ENCODE results near the gene ANKHD1. TPM values are rescaled to one million over a fixed set of nuclear protein-coding genes. Genes with fewer than 3 reads are reported as not detected.
A peak's percentile ranks its signal among the peaks of the same experiment; 100 is the strongest.

ANKHD1 gene
- polyA plus RNA-seq, 4 donors = 44.2 to 136 (median 61.9) TPM

DNA sequence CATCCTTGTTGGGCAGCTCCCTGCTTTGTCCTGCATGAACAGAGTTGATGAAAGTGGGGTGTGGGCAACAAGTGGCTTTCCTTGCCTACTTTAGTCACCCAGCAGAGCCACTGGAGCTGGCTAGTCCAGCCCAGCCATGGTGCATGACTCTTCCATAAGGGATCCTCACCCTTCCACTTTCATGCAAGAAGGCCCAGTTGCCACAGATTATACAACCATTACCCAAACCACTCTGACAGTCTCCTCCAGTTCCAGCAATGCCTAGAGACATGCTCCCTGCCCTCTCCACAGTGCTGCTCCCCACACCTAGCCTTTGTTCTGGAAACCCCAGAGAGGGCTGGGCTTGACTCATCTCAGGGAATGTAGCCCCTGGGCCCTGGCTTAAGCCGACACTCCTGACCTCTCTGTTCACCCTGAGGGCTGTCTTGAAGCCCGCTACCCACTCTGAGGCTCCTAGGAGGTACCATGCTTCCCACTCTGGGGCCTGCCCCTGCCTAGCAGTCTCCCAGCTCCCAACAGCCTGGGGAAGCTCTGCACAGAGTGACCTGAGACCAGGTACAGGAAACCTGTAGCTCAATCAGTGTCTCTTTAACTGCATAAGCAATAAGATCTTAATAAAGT, 166.9 kb downstream of the ANKHD1 start:
- DNase-seq = no peak

DNA sequence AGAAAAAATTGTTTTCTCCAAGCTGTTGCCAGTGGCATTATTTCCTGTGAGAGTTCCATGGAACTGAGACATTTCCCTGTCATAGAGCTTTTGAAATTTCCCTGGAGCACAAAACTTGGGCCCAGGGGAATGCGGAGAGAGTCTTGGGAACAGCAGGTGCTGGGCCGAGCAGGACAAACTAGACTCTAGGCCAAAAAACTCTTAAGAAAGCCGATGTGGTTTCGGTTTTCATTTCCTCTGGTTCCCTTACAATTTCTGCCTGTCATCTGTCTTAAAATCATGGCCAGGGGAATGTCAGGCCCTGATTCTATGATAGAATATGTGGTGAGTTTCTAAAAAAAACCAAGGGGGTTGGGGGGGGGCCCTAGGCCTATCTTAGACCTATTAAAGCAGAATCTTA, 167.6 kb downstream of the ANKHD1 start:
- Histone ChIP-seq H3K27ac (ENCODE audit: low read depth in 1 of 3, low read length in 2 of 3) (peak overlapping the region in 2 of 3 donors; percentile 34 to 72), H3K4me1 (ENCODE audit: control insufficient read depth in 3 of 3, insufficient read depth in 2 of 3, low read depth in 1 of 3, low read length in 2 of 3) (peaks cover 0 to 12% (median 4%) of the 10 kb centered on the region in 3 donors), H3K4me3 (ENCODE audit: low read depth in 1 of 3, low read length in 3 of 3) (no peak overlapping the region), H3K9me3 (ENCODE audit: control insufficient read depth in 2 of 2, insufficient read depth in 1 of 2, low read depth in 1 of 2, low read length in 1 of 2) (no peaks in the 10 kb centered on the region), H3K36me3 (ENCODE audit: control insufficient read depth in 3 of 3, insufficient read depth in 2 of 3, low read depth in 1 of 3, low read length in 3 of 3) (peaks cover 0 to 41% (median 2%) of the 10 kb centered on the region in 3 donors), H3K27me3 (ENCODE audit: control insufficient read depth in 3 of 3, insufficient read depth in 3 of 3, low read length in 3 of 3) (no peaks in the 10 kb centered on the region)
- WGBS, 3 donors = 7 to 23% (median 7%) methylated on average over 4 of the region's 4 CpGs
- peak in 1 of 2 donors; percentile 58 for DNase-seq
- FAIRE-seq = no peak

More for the DNA sequence above, 166.9 kb downstream of the ANKHD1 start:
- Histone ChIP-seq H3K27ac (ENCODE audit: low read depth in 1 of 3, low read length in 2 of 3) (peak overlapping the region in 2 of 3 donors; percentile 34 to 72), H3K4me1 (ENCODE audit: control insufficient read depth in 3 of 3, insufficient read depth in 2 of 3, low read depth in 1 of 3, low read length in 2 of 3) (peaks cover 0 to 13% (median 8%) of the 10 kb centered on the region in 3 donors), H3K36me3 (ENCODE audit: control insufficient read depth in 3 of 3, insufficient read depth in 2 of 3, low read depth in 1 of 3, low read length in 3 of 3) (peaks cover 0 to 41% (median 2%) of the 10 kb centered on the region in 3 donors), H3K27me3 (ENCODE audit: control insufficient read depth in 3 of 3, insufficient read depth in 3 of 3, low read length in 3 of 3) (no peaks in the 10 kb centered on the region), H3K9me3 (ENCODE audit: control insufficient read depth in 2 of 2, insufficient read depth in 1 of 2, low read depth in 1 of 2, low read length in 1 of 2) (no peaks in the 10 kb centered on the region), H3K4me3 (ENCODE audit: low read depth in 1 of 3, low read length in 3 of 3) (no peak overlapping the region)
- 68 to 94% (median 86%) methylated on average over 2 of the region's 2 CpGs for WGBS, 3 donors
- FAIRE-seq = no peak

DNA sequence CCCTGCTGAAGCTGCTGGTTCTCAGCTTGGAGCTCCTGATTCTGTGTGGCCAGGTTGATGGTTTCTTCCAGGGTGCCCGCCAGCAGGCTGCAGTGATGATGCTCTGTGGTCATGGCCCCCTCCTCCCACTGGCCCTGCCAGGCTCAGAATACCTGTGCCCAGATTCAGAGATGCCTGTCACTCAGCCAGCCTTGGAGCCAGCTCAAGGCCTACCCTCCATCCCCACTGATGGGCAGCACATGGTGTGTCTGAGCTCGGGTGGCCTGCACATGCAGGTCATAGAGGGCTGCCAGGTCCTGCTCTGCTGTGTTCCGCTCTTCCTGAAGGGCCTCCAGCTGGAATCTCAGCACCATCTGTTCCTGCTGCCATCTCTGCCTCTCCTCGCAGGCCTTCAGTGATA, 168.4 kb downstream of the ANKHD1 start:
- DNase-seq (no peak), FAIRE-seq (no peak)
- H3K4me3 ChIP-seq (ENCODE audit: low read depth in 1 of 3, low read length in 3 of 3) = no peak overlapping the region
- no peaks in the 10 kb centered on the region for H3K9me3 ChIP-seq (ENCODE audit: control insufficient read depth in 2 of 2, insufficient read depth in 1 of 2, low read depth in 1 of 2, low read length in 1 of 2)
- H3K4me1 ChIP-seq (ENCODE audit: control insufficient read depth in 3 of 3, insufficient read depth in 2 of 3, low read depth in 1 of 3, low read length in 2 of 3) = peaks cover 0 to 12% (median 4%) of the 10 kb centered on the region in 3 donors
- H3K27me3 ChIP-seq (ENCODE audit: control insufficient read depth in 3 of 3, insufficient read depth in 3 of 3, low read length in 3 of 3) = no peaks in the 10 kb centered on the region
- peak overlapping the region in 2 of 3 donors; percentile 26 to 68 for H3K27ac ChIP-seq (ENCODE audit: low read depth in 1 of 3, low read length in 2 of 3)
- WGBS, 3 donors = 85 to 90% (median 85%) methylated on average over 4 of the region's 4 CpGs
- H3K36me3 ChIP-seq (ENCODE audit: control insufficient read depth in 3 of 3, insufficient read depth in 2 of 3, low read depth in 1 of 3, low read length in 3 of 3) = peaks cover 0 to 41% (median 2%) of the 10 kb centered on the region in 3 donors

DNA sequence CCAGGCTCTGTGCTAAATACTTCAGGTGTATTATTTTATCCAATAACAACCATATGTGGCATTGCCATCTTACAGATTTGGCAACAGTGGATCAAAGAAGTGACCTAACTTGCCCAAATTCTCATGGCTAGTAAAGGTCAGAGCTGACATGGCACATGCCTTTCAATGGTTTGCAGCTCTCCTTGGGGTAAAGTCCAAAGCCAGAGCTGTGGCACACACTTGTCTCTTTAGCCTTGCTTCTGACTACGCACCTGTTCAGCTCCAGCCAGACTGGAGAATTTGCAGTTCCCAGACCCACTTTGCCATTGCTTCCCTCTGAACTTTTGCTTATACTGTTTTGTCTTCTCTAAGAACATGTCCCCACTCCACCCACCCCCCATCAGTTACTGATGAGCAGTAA, 168.9 kb downstream of the ANKHD1 start:
- Histone ChIP-seq H3K4me3 (ENCODE audit: low read depth in 1 of 3, low read length in 3 of 3) (no peak overlapping the region), H3K9me3 (ENCODE audit: control insufficient read depth in 2 of 2, insufficient read depth in 1 of 2, low read depth in 1 of 2, low read length in 1 of 2) (no peaks in the 10 kb centered on the region), H3K4me1 (ENCODE audit: control insufficient read depth in 3 of 3, insufficient read depth in 2 of 3, low read depth in 1 of 3, low read length in 2 of 3) (peaks cover 0 to 12% (median 3%) of the 10 kb centered on the region in 3 donors), H3K27me3 (ENCODE audit: control insufficient read depth in 3 of 3, insufficient read depth in 3 of 3, low read length in 3 of 3) (no peaks in the 10 kb centered on the region), H3K27ac (ENCODE audit: low read depth in 1 of 3, low read length in 2 of 3) (peak overlapping the region in 1 of 3 donors; percentile 68), H3K36me3 (ENCODE audit: control insufficient read depth in 3 of 3, insufficient read depth in 2 of 3, low read depth in 1 of 3, low read length in 3 of 3) (peaks cover 0 to 41% (median 2%) of the 10 kb centered on the region in 3 donors)
- FAIRE-seq = no peak
- DNase-seq = no peak
- 97 to 100% (median 100%) methylated on average over 1 of the region's 1 CpG for WGBS, 3 donors

DNA sequence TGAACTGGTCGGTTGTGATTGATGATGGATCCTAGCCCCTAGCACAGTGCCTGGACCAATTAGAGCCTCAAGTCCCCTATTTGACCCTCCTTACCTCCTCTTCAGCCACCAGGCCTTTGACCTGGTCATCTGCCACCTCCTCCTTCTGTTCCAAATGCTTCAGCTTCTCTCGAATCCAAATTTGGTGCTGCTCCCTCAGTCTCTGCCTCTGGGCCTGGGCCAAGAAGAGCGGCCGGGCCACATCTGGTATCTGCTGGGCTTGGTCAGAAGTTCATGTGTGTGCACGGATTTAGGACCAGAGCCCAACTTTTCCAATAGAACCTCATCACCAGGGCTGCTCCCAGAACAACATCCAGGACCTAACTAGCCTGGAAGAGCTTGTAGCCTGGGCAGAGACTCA, 169.5 kb downstream of the ANKHD1 start:
- H3K4me1 ChIP-seq (ENCODE audit: control insufficient read depth in 3 of 3, insufficient read depth in 2 of 3, low read depth in 1 of 3, low read length in 2 of 3) = peaks cover 0 to 8% (median 0%) of the 10 kb centered on the region in 3 donors
- WGBS, 3 donors = 75 to 92% (median 83%) methylated on average over 5 of the region's 5 CpGs
- peaks cover 0 to 38% (median 2%) of the 10 kb centered on the region in 3 donors for H3K36me3 ChIP-seq (ENCODE audit: control insufficient read depth in 3 of 3, insufficient read depth in 2 of 3, low read depth in 1 of 3, low read length in 3 of 3)
- no peaks in the 10 kb centered on the region for H3K27me3 ChIP-seq (ENCODE audit: control insufficient read depth in 3 of 3, insufficient read depth in 3 of 3, low read length in 3 of 3)
- no peak overlapping the region for H3K4me3 ChIP-seq (ENCODE audit: low read depth in 1 of 3, low read length in 3 of 3)
- H3K9me3 ChIP-seq (ENCODE audit: control insufficient read depth in 2 of 2, insufficient read depth in 1 of 2, low read depth in 1 of 2, low read length in 1 of 2) = no peaks in the 10 kb centered on the region
- no peak for DNase-seq
- FAIRE-seq = no peak
- peak overlapping the region in 1 of 3 donors; percentile 68 for H3K27ac ChIP-seq (ENCODE audit: low read depth in 1 of 3, low read length in 2 of 3)

DNA sequence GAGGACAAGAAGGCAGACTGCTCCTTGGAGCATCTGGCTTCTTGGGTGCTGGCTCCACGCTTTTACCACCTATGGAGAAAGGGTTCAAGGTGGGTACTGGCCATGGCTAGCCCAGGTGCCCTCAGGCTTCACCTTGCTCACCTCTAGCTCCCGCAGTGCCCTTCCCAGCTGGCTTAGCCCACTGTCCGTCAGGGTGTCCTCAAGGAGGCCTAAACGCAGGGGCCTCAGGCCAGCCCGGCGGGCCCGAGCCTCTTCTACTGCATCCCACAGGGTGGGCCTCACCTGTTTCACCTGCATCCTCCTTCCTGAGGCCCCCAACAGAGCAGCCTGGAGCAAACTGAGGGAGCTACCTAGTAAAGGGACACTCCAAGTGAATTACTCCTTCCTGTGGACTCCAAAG, 172.1 kb downstream of the ANKHD1 start:
- Histone ChIP-seq H3K4me1 (ENCODE audit: control insufficient read depth in 3 of 3, insufficient read depth in 2 of 3, low read depth in 1 of 3, low read length in 2 of 3) (peaks cover 0 to 4% (median 0%) of the 10 kb centered on the region in 3 donors), H3K27ac (ENCODE audit: low read depth in 1 of 3, low read length in 2 of 3) (no peak overlapping the region), H3K9me3 (ENCODE audit: control insufficient read depth in 2 of 2, insufficient read depth in 1 of 2, low read depth in 1 of 2, low read length in 1 of 2) (no peaks in the 10 kb centered on the region), H3K4me3 (ENCODE audit: low read depth in 1 of 3, low read length in 3 of 3) (no peak overlapping the region), H3K36me3 (ENCODE audit: control insufficient read depth in 3 of 3, insufficient read depth in 2 of 3, low read depth in 1 of 3, low read length in 3 of 3) (peaks cover 0 to 13% (median 0%) of the 10 kb centered on the region in 3 donors), H3K27me3 (ENCODE audit: control insufficient read depth in 3 of 3, insufficient read depth in 3 of 3, low read length in 3 of 3) (no peaks in the 10 kb centered on the region)
- WGBS, 3 donors = 91 to 96% (median 94%) methylated on average over 7 of the region's 7 CpGs
- FAIRE-seq (no peak), DNase-seq (no peak)

DNA sequence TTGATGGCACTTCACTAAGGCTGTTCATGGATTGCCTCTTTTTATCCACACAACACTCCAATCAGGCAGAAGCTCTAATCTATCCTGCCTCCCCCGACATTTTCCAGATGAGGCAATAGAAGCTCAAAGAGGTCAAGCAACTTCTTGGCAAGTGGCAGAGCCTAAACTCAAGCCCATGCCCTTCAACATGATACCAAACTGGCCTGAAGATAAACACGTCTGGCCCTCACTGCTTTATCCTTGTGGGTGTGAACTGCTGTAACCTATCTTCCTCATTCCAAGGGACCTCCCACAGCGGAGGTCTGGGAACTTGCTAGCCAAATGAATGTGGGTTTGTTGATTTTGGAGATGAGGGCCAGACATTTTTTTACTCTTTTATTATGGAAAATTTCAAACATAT, 172.5 kb downstream of the ANKHD1 start:
- H3K27ac ChIP-seq (ENCODE audit: low read depth in 1 of 3, low read length in 2 of 3) = no peak overlapping the region
- WGBS, 3 donors = 42 to 54% (median 47%) methylated on average over 3 of the region's 3 CpGs
- H3K9me3 ChIP-seq (ENCODE audit: control insufficient read depth in 2 of 2, insufficient read depth in 1 of 2, low read depth in 1 of 2, low read length in 1 of 2) = no peaks in the 10 kb centered on the region
- no peak overlapping the region for H3K4me3 ChIP-seq (ENCODE audit: low read depth in 1 of 3, low read length in 3 of 3)
- H3K27me3 ChIP-seq (ENCODE audit: control insufficient read depth in 3 of 3, insufficient read depth in 3 of 3, low read length in 3 of 3) = no peaks in the 10 kb centered on the region
- DNase-seq (no peak), FAIRE-seq (no peak)
- no peaks in the 10 kb centered on the region for H3K4me1 ChIP-seq (ENCODE audit: control insufficient read depth in 3 of 3, insufficient read depth in 2 of 3, low read depth in 1 of 3, low read length in 2 of 3)
- H3K36me3 ChIP-seq (ENCODE audit: control insufficient read depth in 3 of 3, insufficient read depth in 2 of 3, low read depth in 1 of 3, low read length in 3 of 3) = peaks cover 0 to 11% (median 0%) of the 10 kb centered on the region in 3 donors

DNA sequence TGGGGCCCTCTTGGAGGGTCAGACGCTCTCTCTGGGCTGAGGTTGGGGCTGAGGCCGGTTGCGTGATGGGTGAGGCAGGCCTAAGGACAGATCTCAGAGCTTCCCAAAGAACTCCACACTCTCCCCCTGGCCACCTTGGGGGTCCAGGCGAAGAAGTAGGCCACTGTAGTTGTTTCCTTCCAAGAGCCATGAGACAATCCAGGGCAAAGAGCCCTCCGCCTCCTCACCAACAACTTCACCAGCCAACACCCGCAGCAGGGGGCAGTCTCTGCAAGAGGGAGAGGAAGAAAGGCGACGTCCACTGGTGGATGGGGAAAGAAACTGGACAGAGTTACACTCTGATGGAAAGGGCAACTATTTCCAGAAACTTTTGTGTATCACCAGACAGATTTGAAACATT, 173.7 kb downstream of the ANKHD1 start:
- FAIRE-seq (no peak), DNase-seq (peak; percentile 25 to 57)
- WGBS, 3 donors = 68 to 80% (median 78%) methylated on average over 8 of the region's 8 CpGs
- H3K36me3 ChIP-seq (ENCODE audit: control insufficient read depth in 3 of 3, insufficient read depth in 2 of 3, low read depth in 1 of 3, low read length in 3 of 3) = peaks cover 0 to 6% (median 0%) of the 10 kb centered on the region in 3 donors
- H3K4me3 ChIP-seq (ENCODE audit: low read depth in 1 of 3, low read length in 3 of 3) = no peak overlapping the region
- H3K4me1 ChIP-seq (ENCODE audit: control insufficient read depth in 3 of 3, insufficient read depth in 2 of 3, low read depth in 1 of 3, low read length in 2 of 3) = no peaks in the 10 kb centered on the region
- no peak overlapping the region for H3K27ac ChIP-seq (ENCODE audit: low read depth in 1 of 3, low read length in 2 of 3)
- no peaks in the 10 kb centered on the region for H3K27me3 ChIP-seq (ENCODE audit: control insufficient read depth in 3 of 3, insufficient read depth in 3 of 3, low read length in 3 of 3)
- no peaks in the 10 kb centered on the region for H3K9me3 ChIP-seq (ENCODE audit: control insufficient read depth in 2 of 2, insufficient read depth in 1 of 2, low read depth in 1 of 2, low read length in 1 of 2)

Data from small intestine (tissue), 7 donors.